Lower leg skin (tissue), 4 donors: Measurements from ENCODE around the gene BCL3. TPM values are rescaled to one million over a fixed set of nuclear protein-coding genes. Genes with fewer than 3 reads are reported as not detected.

ENCODE experiments used
- DNase-seq, 2 donors: peaks; one replicate each; pipeline ENCODE4 v3.0.0-alpha.2; 2019; ENCODE audit warnings: low spot score in 2 of 2
- H3K4me3 ChIP-seq: fragments of 200-600 bp; sonication (generic); 2 replicates; pipeline ENCODE4 v1.5.1; 2017; ENCODE audit warnings: mild to moderate bottlenecking, low read depth; ENCODE audit not compliant: poor library complexity, severe bottlenecking
- CTCF ChIP-seq, 3 donors: fragments of 450-650 bp; IDR thresholded peaks; one replicate each; pipeline ENCODE4 v1.5.1; 2016; ENCODE audit warnings: antibody characterized with exemption in 3 of 3, mild to moderate bottlenecking in 3 of 3, moderate library complexity in 2 of 3
- POLR2A ChIP-seq, 2 donors: fragments of 450-650 bp; IDR thresholded peaks; one replicate each; pipeline ENCODE4 v1.6.1; 2016 to 2017; ENCODE audit warnings: antibody characterized with exemption in 2 of 2, mild to moderate bottlenecking in 1 of 2, moderate library complexity in 1 of 2
- WGBS, 2 donors: methylation state at CpG; one replicate each; pipeline ENCODE4 v1.1.5; 2018; 5-methylcytosine and 5-hydroxymethylcytosine counted together
- intact Hi-C: fragments of 100-400 bp; cut with DNase I; formaldehyde crosslinking; loops from one replicate; pipeline ENCODE4 v1.15.0; 2023; ENCODE audit warnings: low total_unique reads
- total RNA-seq, 4 donors: library from RNA; depleted of rRNA; stranded (reverse); fragments of >200 nt; gene quantifications; one replicate each; pipeline ENCODE4 v1.1.0, GENCODE V29; 2016

BCL3 gene
- total RNA-seq, 4 donors from 2014 or later = 17.1 to 27.3 (median 19.0) TPM

- intact Hi-C loops = no loop called here
- H3K4me3 ChIP-seq = no peak overlapping the region
- peak; percentile 98 to 99 for DNase-seq
- TF ChIP-seq CTCF (IDR thresholded peaks at IDR 0.05) = no peak
- no peak for TF ChIP-seq POLR2A (IDR thresholded peaks at IDR 0.05)
- 0 to 1% methylated on average over 7 to 13 of the region's 13 CpGs for WGBS, 2 donors
Observed at GRCh38 chr19:44741841-44742329, 6.6 kb upstream of the BCL3 start.

GRCh38 chr19:44742330-44743061 is 6.0 kb upstream of the BCL3 start:
- TF ChIP-seq CTCF (IDR thresholded peaks at IDR 0.05) (no peak), POLR2A (IDR thresholded peaks at IDR 0.05) (no peak)
- intact Hi-C loops = no loop called here
- DNase-seq = no peak
- H3K4me3 ChIP-seq = no peak overlapping the region
- 38% methylated on average over 20 of the region's 20 CpGs for WGBS, 2 donors

- TF ChIP-seq CTCF (IDR thresholded peaks at IDR 0.05) (no peak), POLR2A (IDR thresholded peaks at IDR 0.05) (no peak)
- WGBS, 2 donors = 28 to 50% methylated on average over 3 of the region's 3 CpGs
- no peak for DNase-seq
- H3K4me3 ChIP-seq = no peak overlapping the region
- intact Hi-C loops = loop anchor here (5.0 kb wide), 1 partner anchor 988 kb away; no protein-coding TSS in a partner anchor
Observed at GRCh38 chr19:44744871-44745332, 3.6 kb upstream of the BCL3 start.

GRCh38 chr19:44745341-44745831 is 3.1 kb upstream of the BCL3 start:
- 20 to 21% methylated on average over 9 to 10 of the region's 10 CpGs for WGBS, 2 donors
- TF ChIP-seq CTCF (IDR thresholded peaks at IDR 0.05) (no peak), POLR2A (IDR thresholded peaks at IDR 0.05) (no peak)
- DNase-seq = peak; percentile 80 to 95
- intact Hi-C loops = loop anchor here (5.0 kb wide), 1 partner anchor 988 kb away; no protein-coding TSS in a partner anchor
- H3K4me3 ChIP-seq = no peak overlapping the region

- intact Hi-C loops = loop anchor here (5.0 kb wide), 1 partner anchor 989 kb away; no protein-coding TSS in a partner anchor
- WGBS, 2 donors = 75 to 79% methylated on average over 4 of the region's 4 CpGs
- TF ChIP-seq POLR2A (IDR thresholded peaks at IDR 0.05) (no peak), CTCF (IDR thresholded peaks at IDR 0.05) (peak in 1 of 3 donors; percentile 15)
- no peak for DNase-seq
- no peak overlapping the region for H3K4me3 ChIP-seq
Observed at GRCh38 chr19:44745887-44746600, 2.5 kb upstream of the BCL3 start.
